ENCODE results near the gene UTS2R. TPM values are rescaled to one million over a fixed set of nuclear protein-coding genes. Genes with fewer than 3 reads are reported as not detected.

Gene UTS2R
- polyA plus RNA-seq, 1 of the 3 experiments (the other 2 are of a cell fraction): not detected

DNA sequence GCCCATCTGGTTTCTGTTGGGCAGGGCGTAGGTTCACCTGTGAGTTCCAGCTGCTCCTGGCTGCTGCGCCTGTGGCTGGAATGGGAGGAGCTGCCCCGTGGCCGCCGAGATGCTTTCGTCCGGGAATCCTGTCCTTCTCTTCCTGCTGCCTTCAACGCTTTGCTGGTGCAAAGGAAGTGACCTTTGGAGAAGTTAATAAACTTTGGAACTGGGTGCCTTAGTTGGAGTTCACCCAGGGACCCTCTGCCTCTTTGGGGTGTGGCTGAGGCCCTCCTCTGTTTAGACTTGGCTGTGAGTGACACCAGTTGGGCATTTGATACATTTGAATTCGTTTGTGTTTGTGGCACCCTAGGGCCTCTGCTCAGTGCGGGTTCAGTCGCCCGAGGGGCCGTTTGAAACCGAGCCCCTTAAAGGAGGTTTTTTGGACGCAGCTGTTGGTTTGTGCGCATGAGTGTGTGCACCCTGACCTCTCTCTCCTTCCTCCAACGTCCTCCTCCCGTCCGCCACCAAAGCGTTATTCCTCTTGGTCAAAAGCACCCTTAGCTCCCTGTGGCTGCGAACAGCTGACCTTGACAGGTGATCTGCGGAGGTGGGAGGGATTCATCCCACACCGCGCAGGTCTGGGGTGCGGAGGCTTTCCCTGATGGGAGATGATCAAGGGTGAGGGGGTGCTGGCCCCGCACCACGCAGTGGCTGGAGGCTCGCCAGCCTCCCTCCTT lies 29.0 kb upstream of the UTS2R start:
- H3K4me1 ChIP-seq (ENCODE audit: control insufficient read depth in 1 of 2, insufficient read depth in 2 of 2, low read depth in 1 of 2, low read length in 1 of 2): peaks cover 0 to 10% of the 10 kb centered on the region in 2 experiments; a peak in 2 of 4 replicates
- POLR2A ChIA-PET: interaction anchor here (1.3 kb wide), 1 partner anchor 13 kb away, joined by 4 read pairs; no protein-coding TSS in a partner anchor
- no peak overlapping the region for H3K4me2 ChIP-seq
- no peak overlapping the region for H3K27ac ChIP-seq (ENCODE audit: low read depth in 2 of 2, low read length in 1 of 2)
- no peaks in the 10 kb centered on the region for H3K79me2 ChIP-seq (ENCODE audit: insufficient read depth)
- H3K9me2 ChIP-seq: no peaks in the 10 kb centered on the region
- 84% methylated on average over 28 of the region's 28 CpGs for WGBS (ENCODE audit: low lambda C conversion rate)
- H4K20me1 ChIP-seq (ENCODE audit: insufficient read depth): no peaks in the 10 kb centered on the region
- H3K36me3 ChIP-seq (replicated peaks in 1 of 2; ENCODE audit: control insufficient read depth in 1 of 2, insufficient read depth in 2 of 2, low read length in 1 of 2): no peaks in the 10 kb centered on the region
- H3F3A ChIP-seq (replicated peaks; ENCODE audit: insufficient read depth): peaks cover 3% of the 10 kb centered on the region
- CTCF ChIA-PET: interaction anchor here (0.6 to 2.1 kb wide), 9 partner anchors 9 to 136 kb away, joined by 3 to 6 read pairs (median 4); partner anchors contain the start of gene SECTM1
- no peak for DNase-seq
- TF ChIP-seq RCOR1 (IDR thresholded peaks at IDR 0.05; ENCODE audit: low read length) (no peak), TAF1 (IDR thresholded peaks at IDR 0.05; ENCODE audit: borderline replicate concordance, low read depth, low read length) (no peak), SIN3A (IDR thresholded peaks at IDR 0.05; ENCODE audit: borderline replicate concordance, low read depth, low read length) (no peak), MEF2A (IDR thresholded peaks at IDR 0.05; ENCODE audit: borderline replicate concordance, low read depth) (no peak), YY1 (IDR thresholded peaks at IDR 0.05; ENCODE audit: low read depth) (no peak), FOXJ3 (CRISPR knock-in tag; IDR thresholded peaks at IDR 0.05) (no peak), POLR2AphosphoS5 (IDR thresholded peaks at IDR 0.05; ENCODE audit: low read depth, low read length) (no peak), RXRA (IDR thresholded peaks at IDR 0.05; ENCODE audit: borderline replicate concordance, low read depth) (no peak), SMC3 (IDR thresholded peaks at IDR 0.05; ENCODE audit: low read depth, low read length) (no peak)
- TF ChIP-seq, protein P1, sequence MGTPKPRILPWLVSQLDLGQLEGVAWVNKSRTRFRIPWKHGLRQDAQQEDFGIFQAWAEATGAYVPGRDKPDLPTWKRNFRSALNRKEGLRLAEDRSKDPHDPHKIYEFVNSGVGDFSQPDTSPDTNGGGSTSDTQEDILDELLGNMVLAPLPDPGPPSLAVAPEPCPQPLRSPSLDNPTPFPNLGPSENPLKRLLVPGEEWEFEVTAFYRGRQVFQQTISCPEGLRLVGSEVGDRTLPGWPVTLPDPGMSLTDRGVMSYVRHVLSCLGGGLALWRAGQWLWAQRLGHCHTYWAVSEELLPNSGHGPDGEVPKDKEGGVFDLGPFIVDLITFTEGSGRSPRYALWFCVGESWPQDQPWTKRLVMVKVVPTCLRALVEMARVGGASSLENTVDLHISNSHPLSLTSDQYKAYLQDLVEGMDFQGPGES (IDR thresholded peaks at IDR 0.05; ENCODE audit: low read depth, low read length): no peak
- TF ChIP-seq, protein P2, sequence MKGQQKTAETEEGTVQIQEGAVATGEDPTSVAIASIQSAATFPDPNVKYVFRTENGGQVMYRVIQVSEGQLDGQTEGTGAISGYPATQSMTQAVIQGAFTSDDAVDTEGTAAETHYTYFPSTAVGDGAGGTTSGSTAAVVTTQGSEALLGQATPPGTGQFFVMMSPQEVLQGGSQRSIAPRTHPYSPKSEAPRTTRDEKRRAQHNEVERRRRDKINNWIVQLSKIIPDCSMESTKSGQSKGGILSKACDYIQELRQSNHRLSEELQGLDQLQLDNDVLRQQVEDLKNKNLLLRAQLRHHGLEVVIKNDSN (IDR thresholded peaks at IDR 0.05; ENCODE audit: borderline replicate concordance, low read depth): no peak
- TF ChIP-seq, protein P3, sequence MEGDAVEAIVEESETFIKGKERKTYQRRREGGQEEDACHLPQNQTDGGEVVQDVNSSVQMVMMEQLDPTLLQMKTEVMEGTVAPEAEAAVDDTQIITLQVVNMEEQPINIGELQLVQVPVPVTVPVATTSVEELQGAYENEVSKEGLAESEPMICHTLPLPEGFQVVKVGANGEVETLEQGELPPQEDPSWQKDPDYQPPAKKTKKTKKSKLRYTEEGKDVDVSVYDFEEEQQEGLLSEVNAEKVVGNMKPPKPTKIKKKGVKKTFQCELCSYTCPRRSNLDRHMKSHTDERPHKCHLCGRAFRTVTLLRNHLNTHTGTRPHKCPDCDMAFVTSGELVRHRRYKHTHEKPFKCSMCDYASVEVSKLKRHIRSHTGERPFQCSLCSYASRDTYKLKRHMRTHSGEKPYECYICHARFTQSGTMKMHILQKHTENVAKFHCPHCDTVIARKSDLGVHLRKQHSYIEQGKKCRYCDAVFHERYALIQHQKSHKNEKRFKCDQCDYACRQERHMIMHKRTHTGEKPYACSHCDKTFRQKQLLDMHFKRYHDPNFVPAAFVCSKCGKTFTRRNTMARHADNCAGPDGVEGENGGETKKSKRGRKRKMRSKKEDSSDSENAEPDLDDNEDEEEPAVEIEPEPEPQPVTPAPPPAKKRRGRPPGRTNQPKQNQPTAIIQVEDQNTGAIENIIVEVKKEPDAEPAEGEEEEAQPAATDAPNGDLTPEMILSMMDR (IDR thresholded peaks at IDR 0.05): no peak
- TF ChIP-seq, protein P4, sequence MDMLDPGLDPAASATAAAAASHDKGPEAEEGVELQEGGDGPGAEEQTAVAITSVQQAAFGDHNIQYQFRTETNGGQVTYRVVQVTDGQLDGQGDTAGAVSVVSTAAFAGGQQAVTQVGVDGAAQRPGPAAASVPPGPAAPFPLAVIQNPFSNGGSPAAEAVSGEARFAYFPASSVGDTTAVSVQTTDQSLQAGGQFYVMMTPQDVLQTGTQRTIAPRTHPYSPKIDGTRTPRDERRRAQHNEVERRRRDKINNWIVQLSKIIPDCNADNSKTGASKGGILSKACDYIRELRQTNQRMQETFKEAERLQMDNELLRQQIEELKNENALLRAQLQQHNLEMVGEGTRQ (IDR thresholded peaks at IDR 0.05; ENCODE audit: borderline replicate concordance, low read depth, low read length): no peak
- no peak overlapping the region for H2AFZ ChIP-seq (ENCODE audit: low read depth)
- H3K9me3 ChIP-seq: no peaks in the 10 kb centered on the region
- H3K27me3 ChIP-seq (ENCODE audit: insufficient read depth): no peaks in the 10 kb centered on the region
- H3K4me3 ChIP-seq (ENCODE audit: low read depth in 2 of 2, low read length in 1 of 2): no peak overlapping the region
- H3K9ac ChIP-seq: no peak overlapping the region
